Measurements from ENCODE around the gene RAPGEF1.

- TF ChIP-seq CTCF (IDR thresholded peaks at IDR 0.05) (no peak), EP300 (IDR thresholded peaks at IDR 0.05) (no peak), POLR2A (IDR thresholded peaks at IDR 0.05) (no peak)
Observed at GRCh38 chr9:131624636-131625507, 115.0 kb downstream of the RAPGEF1 start.

Measured in tibial nerve (tissue), 4 donors.